ENCODE data around the gene ZNF155. TPM values are rescaled to one million over a fixed set of nuclear protein-coding genes. Genes with fewer than 3 reads are reported as not detected.

The ZNF155 gene
- polyA plus RNA-seq, 1 of the 3 experiments (the other 2 are of a cell fraction): 2.1 TPM

DNA sequence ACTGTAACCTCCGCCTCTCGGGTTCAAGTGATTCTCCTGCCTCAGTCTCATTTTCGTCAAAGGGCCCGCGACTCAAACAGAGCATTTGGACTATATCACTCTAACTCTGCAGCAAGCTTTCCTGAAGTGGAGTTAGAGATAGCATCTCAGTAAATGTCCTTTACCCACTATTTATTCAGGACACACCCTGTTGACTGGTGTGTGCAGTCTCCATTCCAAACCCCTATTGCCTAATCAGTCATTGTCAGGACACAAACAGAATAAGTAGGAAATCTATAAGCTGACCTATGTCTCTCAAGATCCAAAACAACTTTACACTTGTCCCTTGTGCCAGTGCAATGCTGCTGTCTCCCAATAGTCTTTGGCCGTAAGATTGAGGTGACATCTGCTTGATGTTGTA, 42.6 kb downstream of the ZNF155 start:
- 0 out of 2 replicates have a peak, but pooled peaks cover 12% of the 10 kb centered on the region for H3K9me3 ChIP-seq
- H3K36me3 ChIP-seq (replicated peaks in 1 of 2; ENCODE audit: control insufficient read depth in 1 of 2, insufficient read depth in 2 of 2, low read length in 1 of 2): peaks cover 46 to 47% of the 10 kb centered on the region in 2 experiments
- ChIA-PET POLR2A (no interaction called here), CTCF (interaction anchor here (1.6 kb wide), 1 partner anchor 13 kb away, joined by 5 read pairs; no protein-coding TSS in a partner anchor)
- no peaks in the 10 kb centered on the region for H3K9me2 ChIP-seq
- no peak overlapping the region for H3K4me2 ChIP-seq
- H4K20me1 ChIP-seq (ENCODE audit: insufficient read depth): no peaks in the 10 kb centered on the region
- H3K9ac ChIP-seq: no peak overlapping the region
- WGBS (ENCODE audit: low lambda C conversion rate): 97% methylated on average over 6 of the region's 6 CpGs
- peaks cover 10% of the 10 kb centered on the region for H3K79me2 ChIP-seq (ENCODE audit: insufficient read depth)
- no peak overlapping the region for H2AFZ ChIP-seq (ENCODE audit: low read depth)
- peaks cover 0 to 9% of the 10 kb centered on the region in 2 experiments; a peak in 2 of 4 replicates for H3K4me1 ChIP-seq (ENCODE audit: control insufficient read depth in 1 of 2, insufficient read depth in 2 of 2, low read depth in 1 of 2, low read length in 1 of 2)
- TF ChIP-seq RFX5 (IDR thresholded peaks at IDR 0.05; ENCODE audit: low read length) (no peak), GABPA (IDR thresholded peaks at IDR 0.05; ENCODE audit: low read depth) (no peak), MEF2A (IDR thresholded peaks at IDR 0.05; ENCODE audit: borderline replicate concordance, low read depth) (no peak), TCF12 (IDR thresholded peaks at IDR 0.05) (no peak), MXI1 (IDR thresholded peaks at IDR 0.05; ENCODE audit: low read depth, low read length) (no peak), NFIC (IDR thresholded peaks at IDR 0.05; ENCODE audit: borderline replicate concordance) (no peak)
- TF ChIP-seq, protein P1, sequence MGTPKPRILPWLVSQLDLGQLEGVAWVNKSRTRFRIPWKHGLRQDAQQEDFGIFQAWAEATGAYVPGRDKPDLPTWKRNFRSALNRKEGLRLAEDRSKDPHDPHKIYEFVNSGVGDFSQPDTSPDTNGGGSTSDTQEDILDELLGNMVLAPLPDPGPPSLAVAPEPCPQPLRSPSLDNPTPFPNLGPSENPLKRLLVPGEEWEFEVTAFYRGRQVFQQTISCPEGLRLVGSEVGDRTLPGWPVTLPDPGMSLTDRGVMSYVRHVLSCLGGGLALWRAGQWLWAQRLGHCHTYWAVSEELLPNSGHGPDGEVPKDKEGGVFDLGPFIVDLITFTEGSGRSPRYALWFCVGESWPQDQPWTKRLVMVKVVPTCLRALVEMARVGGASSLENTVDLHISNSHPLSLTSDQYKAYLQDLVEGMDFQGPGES (IDR thresholded peaks at IDR 0.05; ENCODE audit: low read depth, low read length): no peak
- TF ChIP-seq, protein P2, sequence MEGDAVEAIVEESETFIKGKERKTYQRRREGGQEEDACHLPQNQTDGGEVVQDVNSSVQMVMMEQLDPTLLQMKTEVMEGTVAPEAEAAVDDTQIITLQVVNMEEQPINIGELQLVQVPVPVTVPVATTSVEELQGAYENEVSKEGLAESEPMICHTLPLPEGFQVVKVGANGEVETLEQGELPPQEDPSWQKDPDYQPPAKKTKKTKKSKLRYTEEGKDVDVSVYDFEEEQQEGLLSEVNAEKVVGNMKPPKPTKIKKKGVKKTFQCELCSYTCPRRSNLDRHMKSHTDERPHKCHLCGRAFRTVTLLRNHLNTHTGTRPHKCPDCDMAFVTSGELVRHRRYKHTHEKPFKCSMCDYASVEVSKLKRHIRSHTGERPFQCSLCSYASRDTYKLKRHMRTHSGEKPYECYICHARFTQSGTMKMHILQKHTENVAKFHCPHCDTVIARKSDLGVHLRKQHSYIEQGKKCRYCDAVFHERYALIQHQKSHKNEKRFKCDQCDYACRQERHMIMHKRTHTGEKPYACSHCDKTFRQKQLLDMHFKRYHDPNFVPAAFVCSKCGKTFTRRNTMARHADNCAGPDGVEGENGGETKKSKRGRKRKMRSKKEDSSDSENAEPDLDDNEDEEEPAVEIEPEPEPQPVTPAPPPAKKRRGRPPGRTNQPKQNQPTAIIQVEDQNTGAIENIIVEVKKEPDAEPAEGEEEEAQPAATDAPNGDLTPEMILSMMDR (IDR thresholded peaks at IDR 0.05): no peak
- no peaks in the 10 kb centered on the region for H3K27me3 ChIP-seq (ENCODE audit: insufficient read depth)
- no peaks in the 10 kb centered on the region for H3F3A ChIP-seq (replicated peaks; ENCODE audit: insufficient read depth)
- H3K27ac ChIP-seq (ENCODE audit: low read depth in 2 of 2, low read length in 1 of 2): no peak overlapping the region
- no peak for DNase-seq
- H3K4me3 ChIP-seq (ENCODE audit: low read depth in 2 of 2, low read length in 1 of 2): no peak overlapping the region

DNA sequence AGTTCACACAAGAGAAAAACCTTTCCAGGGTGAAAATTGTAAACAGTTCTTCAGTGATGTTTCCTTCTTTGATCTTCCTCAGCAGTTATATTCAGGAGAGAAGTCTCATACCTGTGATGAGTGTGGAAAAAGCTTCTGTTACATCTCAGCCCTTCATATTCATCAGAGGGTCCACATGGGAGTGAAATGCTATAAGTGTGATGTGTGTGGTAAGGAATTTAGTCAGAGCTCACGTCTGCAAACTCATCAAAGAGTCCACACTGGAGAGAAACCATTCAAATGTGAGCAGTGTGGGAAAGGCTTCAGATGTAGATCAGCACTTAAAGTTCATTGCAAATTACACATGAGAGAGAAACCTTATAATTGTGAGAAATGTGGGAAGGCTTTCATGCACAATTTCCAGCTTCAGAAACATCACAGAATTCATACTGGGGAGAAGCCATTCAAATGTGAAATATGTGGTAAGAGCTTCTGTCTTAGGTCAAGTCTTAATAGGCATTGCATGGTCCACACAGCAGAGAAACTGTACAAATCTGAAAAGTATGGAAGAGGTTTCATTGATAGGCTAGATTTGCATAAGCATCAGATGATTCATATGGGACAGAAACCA, 48.1 kb downstream of the ZNF155 start:
- no peak for DNase-seq
- H3K4me2 ChIP-seq: no peak overlapping the region
- ChIA-PET POLR2A (no interaction called here), CTCF (no interaction called here)
- no peaks in the 10 kb centered on the region for H3F3A ChIP-seq (replicated peaks; ENCODE audit: insufficient read depth)
- TF ChIP-seq MEF2A (IDR thresholded peaks at IDR 0.05; ENCODE audit: borderline replicate concordance, low read depth) (no peak), CHD2 (IDR thresholded peaks at IDR 0.05; ENCODE audit: low read length, partially characterized antibody) (no peak), FOXM1 (IDR thresholded peaks at IDR 0.05; ENCODE audit: low read depth) (no peak), GATA2 (CRISPR knock-in tag; IDR thresholded peaks at IDR 0.05) (no peak)
- TF ChIP-seq, protein P3, sequence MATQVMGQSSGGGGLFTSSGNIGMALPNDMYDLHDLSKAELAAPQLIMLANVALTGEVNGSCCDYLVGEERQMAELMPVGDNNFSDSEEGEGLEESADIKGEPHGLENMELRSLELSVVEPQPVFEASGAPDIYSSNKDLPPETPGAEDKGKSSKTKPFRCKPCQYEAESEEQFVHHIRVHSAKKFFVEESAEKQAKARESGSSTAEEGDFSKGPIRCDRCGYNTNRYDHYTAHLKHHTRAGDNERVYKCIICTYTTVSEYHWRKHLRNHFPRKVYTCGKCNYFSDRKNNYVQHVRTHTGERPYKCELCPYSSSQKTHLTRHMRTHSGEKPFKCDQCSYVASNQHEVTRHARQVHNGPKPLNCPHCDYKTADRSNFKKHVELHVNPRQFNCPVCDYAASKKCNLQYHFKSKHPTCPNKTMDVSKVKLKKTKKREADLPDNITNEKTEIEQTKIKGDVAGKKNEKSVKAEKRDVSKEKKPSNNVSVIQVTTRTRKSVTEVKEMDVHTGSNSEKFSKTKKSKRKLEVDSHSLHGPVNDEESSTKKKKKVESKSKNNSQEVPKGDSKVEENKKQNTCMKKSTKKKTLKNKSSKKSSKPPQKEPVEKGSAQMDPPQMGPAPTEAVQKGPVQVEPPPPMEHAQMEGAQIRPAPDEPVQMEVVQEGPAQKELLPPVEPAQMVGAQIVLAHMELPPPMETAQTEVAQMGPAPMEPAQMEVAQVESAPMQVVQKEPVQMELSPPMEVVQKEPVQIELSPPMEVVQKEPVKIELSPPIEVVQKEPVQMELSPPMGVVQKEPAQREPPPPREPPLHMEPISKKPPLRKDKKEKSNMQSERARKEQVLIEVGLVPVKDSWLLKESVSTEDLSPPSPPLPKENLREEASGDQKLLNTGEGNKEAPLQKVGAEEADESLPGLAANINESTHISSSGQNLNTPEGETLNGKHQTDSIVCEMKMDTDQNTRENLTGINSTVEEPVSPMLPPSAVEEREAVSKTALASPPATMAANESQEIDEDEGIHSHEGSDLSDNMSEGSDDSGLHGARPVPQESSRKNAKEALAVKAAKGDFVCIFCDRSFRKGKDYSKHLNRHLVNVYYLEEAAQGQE (IDR thresholded peaks at IDR 0.05; ENCODE audit: low read depth, low read length): no peak
- TF ChIP-seq, protein P4, sequence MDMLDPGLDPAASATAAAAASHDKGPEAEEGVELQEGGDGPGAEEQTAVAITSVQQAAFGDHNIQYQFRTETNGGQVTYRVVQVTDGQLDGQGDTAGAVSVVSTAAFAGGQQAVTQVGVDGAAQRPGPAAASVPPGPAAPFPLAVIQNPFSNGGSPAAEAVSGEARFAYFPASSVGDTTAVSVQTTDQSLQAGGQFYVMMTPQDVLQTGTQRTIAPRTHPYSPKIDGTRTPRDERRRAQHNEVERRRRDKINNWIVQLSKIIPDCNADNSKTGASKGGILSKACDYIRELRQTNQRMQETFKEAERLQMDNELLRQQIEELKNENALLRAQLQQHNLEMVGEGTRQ (IDR thresholded peaks at IDR 0.05; ENCODE audit: borderline replicate concordance, low read depth, low read length): no peak
- TF ChIP-seq, protein P5, sequence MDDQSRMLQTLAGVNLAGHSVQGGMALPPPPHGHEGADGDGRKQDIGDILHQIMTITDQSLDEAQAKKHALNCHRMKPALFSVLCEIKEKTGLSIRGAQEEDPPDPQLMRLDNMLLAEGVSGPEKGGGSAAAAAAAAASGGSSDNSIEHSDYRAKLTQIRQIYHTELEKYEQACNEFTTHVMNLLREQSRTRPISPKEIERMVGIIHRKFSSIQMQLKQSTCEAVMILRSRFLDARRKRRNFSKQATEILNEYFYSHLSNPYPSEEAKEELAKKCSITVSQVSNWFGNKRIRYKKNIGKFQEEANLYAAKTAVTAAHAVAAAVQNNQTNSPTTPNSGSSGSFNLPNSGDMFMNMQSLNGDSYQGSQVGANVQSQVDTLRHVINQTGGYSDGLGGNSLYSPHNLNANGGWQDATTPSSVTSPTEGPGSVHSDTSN (IDR thresholded peaks at IDR 0.05): no peak
- H3K36me3 ChIP-seq (replicated peaks in 1 of 2; ENCODE audit: control insufficient read depth in 1 of 2, insufficient read depth in 2 of 2, low read length in 1 of 2): peaks cover 52 to 56% of the 10 kb centered on the region in 2 experiments
- H2AFZ ChIP-seq (ENCODE audit: low read depth): no peak overlapping the region
- H3K9ac ChIP-seq: no peak overlapping the region
- H3K4me3 ChIP-seq (ENCODE audit: low read depth in 2 of 2, low read length in 1 of 2): peak overlapping the region in 1 of 2 experiments; percentile 3; a peak in 1 of 4 replicates
- H4K20me1 ChIP-seq (ENCODE audit: insufficient read depth): no peaks in the 10 kb centered on the region
- 79% methylated on average over 1 of the region's 1 CpG for WGBS (ENCODE audit: low lambda C conversion rate)
- no peaks in the 10 kb centered on the region for H3K4me1 ChIP-seq (ENCODE audit: control insufficient read depth in 1 of 2, insufficient read depth in 2 of 2, low read depth in 1 of 2, low read length in 1 of 2)
- H3K9me3 ChIP-seq: peaks cover 26% of the 10 kb centered on the region; the same call in 1 of the 2 replicates
- H3K79me2 ChIP-seq (ENCODE audit: insufficient read depth): no peaks in the 10 kb centered on the region
- H3K27me3 ChIP-seq (ENCODE audit: insufficient read depth): no peaks in the 10 kb centered on the region
- no peaks in the 10 kb centered on the region for H3K9me2 ChIP-seq
- H3K27ac ChIP-seq (ENCODE audit: low read depth in 2 of 2, low read length in 1 of 2): no peak overlapping the region

All from SK-N-SH (cell line).